Naive thymus-derived CD8-positive, alpha-beta T cell (primary cell): Measurements from ENCODE around the gene AGAP3. TPM values are rescaled to one million over a fixed set of nuclear protein-coding genes. Genes with fewer than 3 reads are reported as not detected.

Experiments
- ATAC-seq, 2 donors: fragments of 150-1000 bp; cut with Tn5 transposase in 1 of 2; sonication (Bioruptor Pico), chemical (Tn5 transposase) in 1 of 2; 1 replicate in 1 of 2; 2 replicates in 1 of 2; pipeline ENCODE4 v1.10.0; 2021; ENCODE audit warnings: mild to moderate bottlenecking in 2 of 2, moderate library complexity in 2 of 2
- POLR2A ChIA-PET: fragments of 350-600 bp; sonication (Branson Sonifier 250); formaldehyde crosslinking; loops from one replicate; lab custom pipeline; 2021; ENCODE audit warnings: antibody characterized with exemption; lab: Charles Lee
- DNase-seq, 10 donors: peaks; one replicate each; pipeline versions ENCODE4 v3.0.0 to v3.0.0-alpha.2; 2020 to 2022
- H3K27ac Mint-ChIP-seq, 10 donors: one replicate each; pipeline ENCODE4 v1.8.0; 2020 to 2022; ENCODE audit warnings: mild to moderate bottlenecking in 10 of 10, mixed read lengths in 10 of 10, moderate library complexity in 4 of 10, inconsistent platforms in 1 of 10
- H3K27me3 Mint-ChIP-seq, 5 donors: one replicate each; pipeline ENCODE4 v1.8.0; 2021 to 2022; ENCODE audit warnings: mixed read lengths in 5 of 5
- H3K36me3 Mint-ChIP-seq, 3 donors: one replicate each; pipeline ENCODE4 v1.8.0; 2020 to 2022; ENCODE audit warnings: mixed read lengths in 3 of 3, mild to moderate bottlenecking in 2 of 3, inconsistent platforms in 1 of 3
- H3K4me1 Mint-ChIP-seq, 4 donors: one replicate each; pipeline ENCODE4 v1.8.0; 2021 to 2022; ENCODE audit warnings: mixed read lengths in 4 of 4
- H3K4me3 Mint-ChIP-seq, 10 donors: one replicate each; pipeline ENCODE4 v1.8.0; 2020 to 2022; ENCODE audit warnings: mild to moderate bottlenecking in 10 of 10, mixed read lengths in 10 of 10, moderate library complexity in 6 of 10, inconsistent platforms in 1 of 10
- H3K9me3 Mint-ChIP-seq, 9 donors: one replicate each; pipeline ENCODE4 v1.8.0; 2020 to 2022; ENCODE audit warnings: mixed read lengths in 9 of 9, mild to moderate bottlenecking in 3 of 9, inconsistent platforms in 1 of 9, moderate library complexity in 1 of 9
- polyA plus RNA-seq, 3 donors: library from polyadenylated mRNA; unstranded; fragments of 300-500 nt; fragmentation: Illumina TruSeq; gene quantifications; one replicate each; pipeline ENCODE4 v1.2.3, GENCODE V29; 2021
- total RNA-seq, 8 experiments: library from RNA in 2 of 8; stranded (reverse) in 2 of 8; gene quantifications; one replicate each; pipeline ENCODE4 v1.2.3 and lab custom pipeline; 2021 to 2026

AGAP3 gene
- total and polyA plus RNA-seq, 5 experiments from 2014 or later: 1.1 to 36.9 (median 6.0) TPM

GRCh38 chr7:151066273-151066974 lies 19.9 kb upstream of the AGAP3 start:
- POLR2A ChIA-PET: interaction anchor here (1.0 to 1.4 kb wide), 2 partner anchors 20 to 39 kb away, joined by 3 read pairs; no protein-coding TSS in a partner anchor
- H3K9me3 Mint-ChIP-seq: no peaks in the 10 kb centered on the region

DNA sequence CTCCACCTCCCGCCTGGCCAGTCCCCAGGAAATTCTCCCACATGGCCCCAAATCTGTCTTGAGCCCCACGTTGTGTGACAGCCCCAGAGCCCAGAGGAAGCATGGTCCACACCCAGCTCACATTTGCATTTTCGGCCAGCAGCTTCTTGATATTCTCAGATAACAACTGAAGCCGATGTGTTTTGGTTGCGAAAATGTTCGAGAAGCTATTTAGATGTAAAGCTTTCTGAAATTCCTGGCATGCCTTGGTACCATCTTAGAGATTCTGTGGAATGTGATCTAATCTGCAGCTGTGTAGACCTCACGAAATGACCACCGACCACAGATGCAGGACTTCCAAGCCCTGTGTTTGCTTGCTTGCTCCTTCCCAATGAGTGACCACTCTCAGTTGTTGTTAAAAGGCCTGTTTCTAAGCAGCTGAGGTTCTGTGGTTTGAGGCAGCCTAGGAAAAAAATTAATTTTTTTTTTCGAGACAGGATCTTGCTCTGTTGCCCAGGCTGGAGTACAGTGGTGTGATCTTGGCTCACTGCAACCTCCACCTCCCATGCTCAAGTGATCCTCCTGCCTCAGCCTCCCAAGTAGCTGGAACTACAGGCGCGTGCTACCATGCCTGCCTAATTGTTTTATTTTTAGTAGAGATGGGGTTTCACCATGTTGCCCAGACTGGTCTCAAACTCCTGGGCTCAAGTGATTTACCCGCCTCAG lies 18.1 kb upstream of the AGAP3 start:
- Mint-ChIP-seq H3K36me3 (peaks cover 0 to 59% (median 9%) of the 10 kb centered on the region in 3 donors), H3K27me3 (no peaks in the 10 kb centered on the region), H3K27ac (no peak overlapping the region), H3K9me3 (no peaks in the 10 kb centered on the region), H3K4me1 (peaks cover 0 to 2% (median 0%) of the 10 kb centered on the region in 4 donors), H3K4me3 (no peak overlapping the region)
- ATAC-seq (no peak), DNase-seq (no peak)
- POLR2A ChIA-PET: interaction anchor here (1.4 kb wide), 1 partner anchor 21 kb away, joined by 3 read pairs; no protein-coding TSS in a partner anchor

More at GRCh38 chr7:151066273-151066974, 19.9 kb upstream of the AGAP3 start:
- DNase-seq (no peak), ATAC-seq (no peak)
- H3K4me3 Mint-ChIP-seq: no peak overlapping the region
- peaks cover 0 to 46% (median 6%) of the 10 kb centered on the region in 3 donors for H3K36me3 Mint-ChIP-seq
- H3K27me3 Mint-ChIP-seq: no peaks in the 10 kb centered on the region
- H3K4me1 Mint-ChIP-seq: peaks cover 3 to 8% (median 5%) of the 10 kb centered on the region in 4 donors
- no peak overlapping the region for H3K27ac Mint-ChIP-seq

- Mint-ChIP-seq H3K36me3 (peaks cover 0 to 62% (median 9%) of the 10 kb centered on the region in 3 donors), H3K4me1 (no peaks in the 10 kb centered on the region), H3K27me3 (no peaks in the 10 kb centered on the region), H3K9me3 (no peaks in the 10 kb centered on the region), H3K4me3 (no peak overlapping the region), H3K27ac (peak overlapping the region in 1 of 10 donors; percentile 18)
- POLR2A ChIA-PET: interaction anchor here (1.3 kb wide), 1 partner anchor 13 kb away, joined by 3 read pairs; the partner anchor contains the start of gene TMUB1
- no peak for ATAC-seq
- no peak for DNase-seq
Observed at GRCh38 chr7:151069841-151070573, 16.3 kb upstream of the AGAP3 start.

DNA sequence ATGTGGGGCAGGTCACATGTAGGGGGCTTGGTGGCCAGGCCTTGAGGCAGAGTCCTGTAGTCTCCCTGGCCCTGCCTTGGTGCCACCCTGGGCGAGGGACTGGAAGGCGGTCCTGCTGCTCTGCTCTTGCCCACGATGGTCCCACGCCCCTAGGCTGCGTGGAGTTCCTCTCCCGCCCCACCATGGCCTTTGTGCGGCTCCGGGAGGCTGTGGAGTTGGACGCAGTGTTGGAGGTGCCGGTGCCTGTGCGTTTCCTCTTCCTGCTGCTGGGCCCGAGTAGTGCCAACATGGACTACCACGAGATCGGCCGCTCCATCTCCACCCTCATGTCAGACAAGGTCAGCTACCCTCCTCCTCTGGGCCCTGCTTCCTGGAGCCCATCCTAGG lies 15.7 kb upstream of the AGAP3 start:
- H3K4me1 Mint-ChIP-seq: no peaks in the 10 kb centered on the region
- H3K4me3 Mint-ChIP-seq: no peak overlapping the region
- no peak overlapping the region for H3K27ac Mint-ChIP-seq
- ATAC-seq (no peak), DNase-seq (no peak)
- H3K27me3 Mint-ChIP-seq: no peaks in the 10 kb centered on the region
- H3K36me3 Mint-ChIP-seq: peaks cover 0 to 62% (median 9%) of the 10 kb centered on the region in 3 donors
- POLR2A ChIA-PET: no interaction called here
- H3K9me3 Mint-ChIP-seq: no peaks in the 10 kb centered on the region

- DNase-seq: no peak
- Mint-ChIP-seq H3K4me3 (no peak overlapping the region), H3K27ac (no peak overlapping the region), H3K4me1 (no peaks in the 10 kb centered on the region), H3K36me3 (peaks cover 0 to 65% (median 9%) of the 10 kb centered on the region in 3 donors), H3K27me3 (no peaks in the 10 kb centered on the region), H3K9me3 (no peaks in the 10 kb centered on the region)
- POLR2A ChIA-PET: interaction anchor here (0.8 kb wide), 1 partner anchor 16 kb away, joined by 3 read pairs; no protein-coding TSS in a partner anchor
- ATAC-seq: no peak
Observed at GRCh38 chr7:151071032-151071866, 15.0 kb upstream of the AGAP3 start.

DNA sequence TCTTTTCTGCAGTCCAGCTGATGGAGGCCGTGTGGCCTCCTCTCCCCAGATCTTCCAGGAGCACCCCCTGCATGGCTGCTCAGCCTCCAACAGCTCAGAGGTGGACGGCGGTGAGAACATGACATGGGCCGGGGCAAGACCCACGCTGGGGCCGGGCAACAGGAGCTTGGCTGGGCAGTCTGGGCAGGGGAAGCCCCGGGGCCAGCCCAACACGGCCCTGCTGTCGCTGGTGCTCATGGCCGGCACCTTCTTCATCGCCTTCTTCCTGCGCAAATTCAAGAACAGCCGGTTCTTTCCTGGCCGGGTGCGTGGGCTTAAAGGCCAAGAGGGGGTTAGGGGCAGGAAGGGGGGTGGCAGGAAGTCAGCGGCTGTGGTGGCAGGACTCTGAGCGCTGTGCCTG lies 12.3 kb upstream of the AGAP3 start:
- POLR2A ChIA-PET: interaction anchor here (0.6 to 1.4 kb wide), 2 partner anchors 11 to 35 kb away, joined by 4 read pairs; no protein-coding TSS in a partner anchor
- H3K36me3 Mint-ChIP-seq: peaks cover 0 to 45% (median 9%) of the 10 kb centered on the region in 3 donors
- ATAC-seq (no peak), DNase-seq (no peak)
- peaks cover 4 to 11% (median 9%) of the 10 kb centered on the region in 4 donors for H3K4me1 Mint-ChIP-seq
- H3K4me3 Mint-ChIP-seq: no peak overlapping the region
- peak overlapping the region in 1 of 10 donors; percentile 62 for H3K27ac Mint-ChIP-seq
- no peaks in the 10 kb centered on the region for H3K27me3 Mint-ChIP-seq
- no peaks in the 10 kb centered on the region for H3K9me3 Mint-ChIP-seq

DNA sequence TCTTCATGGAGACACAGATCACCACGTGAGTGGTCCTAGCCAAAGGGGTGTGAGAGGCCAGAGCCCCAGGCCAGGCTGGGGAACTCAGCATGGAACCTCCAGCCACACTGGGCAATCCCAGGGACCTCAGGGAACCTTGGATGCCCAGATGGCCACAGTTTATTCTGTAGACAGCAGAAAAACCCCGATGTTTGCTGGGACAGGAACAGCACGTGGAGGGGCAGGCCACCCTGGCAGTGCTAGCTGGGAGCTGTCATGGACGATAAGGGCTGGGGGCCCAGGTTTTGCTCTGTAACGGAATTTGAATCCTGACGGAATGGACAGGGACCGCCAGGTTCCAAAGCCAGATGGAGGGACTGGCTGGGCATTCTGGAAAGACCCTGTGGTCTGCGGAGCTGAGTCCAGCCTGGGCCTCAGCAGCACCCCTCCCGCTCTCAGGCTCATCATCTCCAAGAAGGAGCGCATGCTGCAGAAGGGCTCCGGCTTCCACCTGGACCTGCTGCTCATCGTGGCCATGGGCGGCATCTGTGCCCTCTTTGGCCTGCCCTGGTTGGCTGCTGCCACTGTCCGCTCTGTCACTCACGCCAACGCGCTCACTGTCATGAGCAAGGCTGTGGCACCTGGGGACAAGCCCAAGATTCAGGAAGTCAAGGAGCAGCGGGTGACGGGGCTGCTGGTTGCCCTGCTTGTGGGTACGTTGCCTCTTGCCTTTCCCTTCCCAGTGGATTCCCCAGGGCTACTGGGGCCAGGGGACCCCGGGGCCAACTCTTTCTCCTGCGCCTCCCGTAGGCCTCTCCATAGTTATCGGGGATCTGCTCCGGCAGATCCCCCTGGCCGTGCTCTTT lies 11.2 kb upstream of the AGAP3 start:
- POLR2A ChIA-PET: interaction anchor here (1.4 kb wide), 1 partner anchor 12 kb away, joined by 4 read pairs; no protein-coding TSS in a partner anchor
- H3K27me3 Mint-ChIP-seq: no peaks in the 10 kb centered on the region
- DNase-seq (no peak), ATAC-seq (no peak)
- H3K4me1 Mint-ChIP-seq: peaks cover 8 to 21% (median 19%) of the 10 kb centered on the region in 4 donors
- H3K4me3 Mint-ChIP-seq: no peak overlapping the region
- no peaks in the 10 kb centered on the region for H3K9me3 Mint-ChIP-seq
- peaks cover 0 to 38% (median 3%) of the 10 kb centered on the region in 3 donors for H3K36me3 Mint-ChIP-seq
- peak overlapping the region in 1 of 10 donors; percentile 64 for H3K27ac Mint-ChIP-seq

DNA sequence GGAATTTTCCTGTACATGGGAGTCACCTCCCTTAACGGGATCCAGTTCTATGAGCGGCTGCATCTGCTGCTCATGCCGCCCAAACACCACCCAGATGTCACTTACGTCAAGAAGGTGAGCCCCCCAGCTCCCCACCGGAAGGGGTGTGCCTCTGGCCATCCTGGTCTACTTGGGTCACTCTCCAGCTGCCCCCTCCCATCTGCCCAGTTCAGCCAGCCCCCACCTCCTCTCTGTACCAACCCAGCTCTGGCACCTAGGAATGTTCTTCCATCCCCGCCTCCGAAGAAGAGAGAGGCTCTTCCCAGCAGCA lies 10.7 kb upstream of the AGAP3 start:
- POLR2A ChIA-PET: no interaction called here
- no peak for DNase-seq
- Mint-ChIP-seq H3K4me1 (peaks cover 8 to 22% (median 19%) of the 10 kb centered on the region in 4 donors), H3K27ac (peak overlapping the region in 1 of 10 donors; percentile 51), H3K27me3 (no peaks in the 10 kb centered on the region), H3K36me3 (peaks cover 0 to 35% (median 3%) of the 10 kb centered on the region in 3 donors), H3K9me3 (no peaks in the 10 kb centered on the region), H3K4me3 (peak overlapping the region in 1 of 10 donors; percentile 10)
- ATAC-seq: no peak

DNA sequence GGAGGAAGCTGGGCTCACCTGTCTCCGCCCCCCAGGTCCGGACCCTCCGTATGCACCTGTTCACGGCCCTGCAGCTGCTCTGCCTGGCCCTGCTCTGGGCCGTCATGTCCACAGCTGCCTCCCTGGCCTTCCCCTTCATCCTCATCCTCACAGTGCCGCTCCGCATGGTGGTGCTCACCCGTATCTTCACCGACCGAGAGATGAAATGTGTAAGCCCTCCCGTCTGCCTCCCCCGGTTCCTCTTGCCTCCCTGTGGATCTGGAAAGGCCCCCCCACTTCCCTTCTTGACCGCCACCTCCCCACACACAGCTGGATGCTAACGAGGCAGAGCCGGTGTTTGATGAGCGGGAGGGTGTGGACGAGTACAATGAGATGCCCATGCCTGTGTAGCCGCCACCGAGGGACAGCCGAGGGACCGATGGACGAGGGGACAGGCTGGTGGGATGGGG lies 10.3 kb upstream of the AGAP3 start:
- POLR2A ChIA-PET: no interaction called here
- no peak for ATAC-seq
- Mint-ChIP-seq H3K27ac (peak overlapping the region in 1 of 10 donors; percentile 51), H3K27me3 (no peaks in the 10 kb centered on the region), H3K9me3 (no peaks in the 10 kb centered on the region), H3K4me3 (no peak overlapping the region), H3K36me3 (peaks cover 0 to 33% (median 3%) of the 10 kb centered on the region in 3 donors), H3K4me1 (peaks cover 8 to 22% (median 19%) of the 10 kb centered on the region in 4 donors)
- no peak for DNase-seq

DNA sequence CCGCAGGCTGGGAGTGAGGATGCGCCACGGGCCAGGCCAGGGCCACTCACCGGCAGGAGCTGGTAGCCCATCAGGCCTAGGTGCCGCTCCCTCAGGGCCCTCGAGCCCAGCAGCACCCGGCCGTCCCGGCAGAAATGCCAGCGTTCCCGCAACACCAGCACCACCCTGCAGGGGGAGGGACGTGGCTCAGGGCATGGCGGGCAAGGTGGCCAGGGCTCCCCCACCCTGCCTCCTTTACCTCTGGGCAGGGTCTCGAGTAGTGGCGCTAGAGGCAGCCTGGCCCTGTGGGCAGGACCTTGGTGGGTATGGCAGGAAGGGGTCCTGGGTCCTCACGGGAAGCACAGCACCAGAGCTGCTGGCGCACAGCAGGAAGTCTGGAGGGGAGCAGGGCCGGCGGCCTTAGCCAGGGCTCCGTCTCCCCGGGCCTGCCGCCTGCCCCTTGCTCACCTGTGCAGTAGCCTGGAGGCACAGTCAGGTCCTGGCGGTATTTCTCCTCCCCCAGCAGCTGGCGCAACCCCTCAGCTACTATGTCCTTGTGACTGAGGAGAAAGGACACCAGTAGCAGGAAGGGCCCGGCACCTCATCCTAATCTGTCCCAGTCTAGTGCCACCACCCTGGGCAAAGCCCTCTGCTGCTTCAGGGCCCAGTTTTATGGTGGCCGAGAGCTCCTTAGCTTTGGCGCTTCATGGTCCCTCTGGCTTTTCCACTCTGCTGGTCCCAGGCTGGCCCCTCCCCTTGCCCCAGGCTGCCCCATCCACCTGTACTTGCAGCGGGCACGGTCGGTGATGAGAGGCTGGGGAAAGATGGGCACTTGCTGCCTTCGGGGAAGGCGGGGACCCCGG lies 9.2 kb upstream of the AGAP3 start:
- Mint-ChIP-seq H3K9me3 (no peaks in the 10 kb centered on the region), H3K4me3 (no peak overlapping the region), H3K4me1 (peaks cover 8 to 27% (median 24%) of the 10 kb centered on the region in 4 donors), H3K27me3 (no peaks in the 10 kb centered on the region), H3K27ac (no peak overlapping the region), H3K36me3 (peaks cover 0 to 29% (median 1%) of the 10 kb centered on the region in 3 donors)
- ATAC-seq: no peak
- POLR2A ChIA-PET: interaction anchor here (0.5 to 4.8 kb wide), 3 partner anchors 18 to 376 kb away, joined by 3 to 42 read pairs (median 8); partner anchors contain the start of genes CDK5 and SLC4A2
- DNase-seq: no peak
